ENCODE results near the gene NACAD. TPM values are rescaled to one million over a fixed set of nuclear protein-coding genes. Genes with fewer than 3 reads are reported as not detected.

The NACAD gene
- total RNA-seq, 1 experiment from 2014 or later, result not detected

- TF ChIP-seq, protein P1, sequence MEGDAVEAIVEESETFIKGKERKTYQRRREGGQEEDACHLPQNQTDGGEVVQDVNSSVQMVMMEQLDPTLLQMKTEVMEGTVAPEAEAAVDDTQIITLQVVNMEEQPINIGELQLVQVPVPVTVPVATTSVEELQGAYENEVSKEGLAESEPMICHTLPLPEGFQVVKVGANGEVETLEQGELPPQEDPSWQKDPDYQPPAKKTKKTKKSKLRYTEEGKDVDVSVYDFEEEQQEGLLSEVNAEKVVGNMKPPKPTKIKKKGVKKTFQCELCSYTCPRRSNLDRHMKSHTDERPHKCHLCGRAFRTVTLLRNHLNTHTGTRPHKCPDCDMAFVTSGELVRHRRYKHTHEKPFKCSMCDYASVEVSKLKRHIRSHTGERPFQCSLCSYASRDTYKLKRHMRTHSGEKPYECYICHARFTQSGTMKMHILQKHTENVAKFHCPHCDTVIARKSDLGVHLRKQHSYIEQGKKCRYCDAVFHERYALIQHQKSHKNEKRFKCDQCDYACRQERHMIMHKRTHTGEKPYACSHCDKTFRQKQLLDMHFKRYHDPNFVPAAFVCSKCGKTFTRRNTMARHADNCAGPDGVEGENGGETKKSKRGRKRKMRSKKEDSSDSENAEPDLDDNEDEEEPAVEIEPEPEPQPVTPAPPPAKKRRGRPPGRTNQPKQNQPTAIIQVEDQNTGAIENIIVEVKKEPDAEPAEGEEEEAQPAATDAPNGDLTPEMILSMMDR (IDR thresholded peaks at IDR 0.05; ENCODE audit: unreplicated experiment), result no peak
- Mint-ChIP-seq H3K27ac (ENCODE audit: low read depth, unreplicated experiment) (no peak overlapping the region), H3K4me1 (ENCODE audit: insufficient read depth, unreplicated experiment) (peaks cover 15% of the 10 kb centered on the region), H3K9me3 (ENCODE audit: unreplicated experiment) (no peaks in the 10 kb centered on the region), H3K36me3 (ENCODE audit: insufficient read depth, unreplicated experiment) (peaks cover 26% of the 10 kb centered on the region), H3K27me3 (ENCODE audit: insufficient read depth, unreplicated experiment) (no peaks in the 10 kb centered on the region), H3K4me3 (ENCODE audit: unreplicated experiment) (no peak overlapping the region)
- no TSS peak for BruUV-seq (replicated peaks)
- intact Hi-C loops (cut with micrococcal nuclease), result no loop called here
- POLR2A ChIA-PET, result no interaction called here
- CTCF ChIA-PET, result interaction anchor here (0.9 kb wide), 1 partner anchor 15 kb away, joined by 3 read pairs; no protein-coding TSS in a partner anchor
- no peak for DNase-seq (ENCODE audit: unreplicated experiment)
Measured at GRCh38 chr7:45077579-45077978, 11.2 kb downstream of the NACAD start.

GRCh38 chr7:45076946-45077345 lies 11.8 kb downstream of the NACAD start:
- TF ChIP-seq, protein P1 (IDR thresholded peaks at IDR 0.05; ENCODE audit: unreplicated experiment), result no peak
- no TSS peak for BruUV-seq (replicated peaks)

DNA sequence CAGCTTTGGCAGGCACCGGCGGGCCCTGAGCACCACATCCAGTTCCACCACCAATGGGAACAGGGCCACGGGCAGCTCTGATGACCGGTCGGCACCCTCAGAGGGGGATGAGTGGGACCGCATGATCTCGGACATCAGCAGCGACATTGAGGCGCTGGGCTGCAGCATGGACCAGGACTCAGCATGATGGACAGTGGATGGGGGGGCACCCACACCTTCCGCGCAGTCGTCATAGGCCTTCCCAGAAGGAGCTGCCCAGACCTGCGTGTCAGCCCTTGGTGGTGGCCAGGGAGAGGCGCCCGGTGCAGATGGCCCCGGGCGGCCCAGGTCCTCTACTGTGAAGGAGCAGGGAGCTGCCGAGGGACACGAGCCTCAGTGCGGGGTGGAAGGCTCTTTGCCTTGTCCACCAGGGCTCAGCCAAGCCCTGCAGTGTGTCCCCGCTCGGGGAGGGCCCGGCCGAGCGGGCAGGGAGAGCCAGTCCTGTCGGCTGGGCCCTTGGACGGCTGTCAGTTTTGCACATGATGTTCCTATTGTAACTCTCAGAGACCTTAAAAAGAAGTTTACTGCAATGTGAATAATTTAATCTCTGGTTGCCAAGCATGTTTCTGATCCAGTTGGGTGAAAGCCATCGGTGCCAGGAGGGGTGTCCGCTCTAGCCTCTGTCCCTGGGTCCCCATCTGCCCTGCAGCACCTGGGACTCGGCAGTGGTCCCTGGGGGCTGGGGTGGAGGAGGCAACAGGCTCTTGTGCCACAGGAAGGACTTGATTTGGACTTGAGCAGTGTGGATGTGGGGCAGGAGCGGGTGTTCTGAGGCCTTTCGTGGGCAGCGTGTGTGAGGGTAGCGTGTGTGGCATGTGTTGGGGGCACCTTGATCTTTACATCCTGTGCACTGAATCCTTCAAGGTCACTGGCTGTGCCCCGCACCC lies 12.6 kb downstream of the NACAD start:
- TF ChIP-seq, protein P1 (IDR thresholded peaks at IDR 0.05; ENCODE audit: unreplicated experiment), result no peak
- Mint-ChIP-seq H3K36me3 (ENCODE audit: insufficient read depth, unreplicated experiment) (peaks cover 33% of the 10 kb centered on the region), H3K4me3 (ENCODE audit: unreplicated experiment) (no peak overlapping the region), H3K27me3 (ENCODE audit: insufficient read depth, unreplicated experiment) (no peaks in the 10 kb centered on the region), H3K9me3 (ENCODE audit: unreplicated experiment) (no peaks in the 10 kb centered on the region), H3K4me1 (ENCODE audit: insufficient read depth, unreplicated experiment) (peaks cover 21% of the 10 kb centered on the region), H3K27ac (ENCODE audit: low read depth, unreplicated experiment) (no peak overlapping the region)
- POLR2A ChIA-PET, result interaction anchor here (0.6 kb wide), 1 partner anchor 572 kb away, joined by 3 read pairs; no protein-coding TSS in a partner anchor
- intact Hi-C loops (cut with micrococcal nuclease), result no loop called here
- DNase-seq (ENCODE audit: unreplicated experiment), result no peak
- CTCF ChIA-PET, result no interaction called here
- no TSS peak for BruUV-seq (replicated peaks)

More at GRCh38 chr7:45076946-45077345, 11.8 kb downstream of the NACAD start:
- no peak for DNase-seq (ENCODE audit: unreplicated experiment)
- Mint-ChIP-seq H3K27ac (ENCODE audit: low read depth, unreplicated experiment) (no peak overlapping the region), H3K4me1 (ENCODE audit: insufficient read depth, unreplicated experiment) (peaks cover 17% of the 10 kb centered on the region), H3K36me3 (ENCODE audit: insufficient read depth, unreplicated experiment) (peaks cover 29% of the 10 kb centered on the region), H3K27me3 (ENCODE audit: insufficient read depth, unreplicated experiment) (no peaks in the 10 kb centered on the region), H3K4me3 (ENCODE audit: unreplicated experiment) (no peak overlapping the region), H3K9me3 (ENCODE audit: unreplicated experiment) (no peaks in the 10 kb centered on the region)
- ChIA-PET CTCF (no interaction called here), POLR2A (no interaction called here)
- intact Hi-C loops (cut with micrococcal nuclease), result no loop called here

- no peak overlapping the region for H3K4me3 Mint-ChIP-seq (ENCODE audit: unreplicated experiment)
- BruUV-seq (replicated peaks), result no TSS peak
- H3K27ac Mint-ChIP-seq (ENCODE audit: low read depth, unreplicated experiment), result no peak overlapping the region
- peaks cover 21% of the 10 kb centered on the region for H3K4me1 Mint-ChIP-seq (ENCODE audit: insufficient read depth, unreplicated experiment)
- H3K9me3 Mint-ChIP-seq (ENCODE audit: unreplicated experiment), result no peaks in the 10 kb centered on the region
- intact Hi-C loops (cut with micrococcal nuclease), result no loop called here
- DNase-seq (ENCODE audit: unreplicated experiment), result no peak
- no peaks in the 10 kb centered on the region for H3K27me3 Mint-ChIP-seq (ENCODE audit: insufficient read depth, unreplicated experiment)
- ChIA-PET CTCF (no interaction called here), POLR2A (interaction anchor here (0.6 kb wide), 1 partner anchor 572 kb away, joined by 3 read pairs; no protein-coding TSS in a partner anchor)
- TF ChIP-seq, protein P1 (IDR thresholded peaks at IDR 0.05; ENCODE audit: unreplicated experiment), result no peak
- peaks cover 33% of the 10 kb centered on the region for H3K36me3 Mint-ChIP-seq (ENCODE audit: insufficient read depth, unreplicated experiment)
Measured at GRCh38 chr7:45075355-45075644, 13.5 kb downstream of the NACAD start.

All from MCF 10A (cell line).